Mammary epithelial cell (primary cell): Measurements from ENCODE around the gene THTPA.

Source experiments
- CTCF ChIP-seq, 2 donors: IDR thresholded peaks in 1 of 2; conservative IDR thresholded peaks in 1 of 2; 2 replicates each; pipeline ENCODE4 v1.5.1; 2011 to 2012; ENCODE audit warnings: inconsistent platforms in 2 of 2, low read length in 2 of 2, mild to moderate bottlenecking in 2 of 2, control low read depth in 1 of 2, low read depth in 1 of 2; ENCODE audit not compliant: insufficient read depth in 1 of 2; ENCODE audit errors: extremely low read depth in 1 of 2
- EZH2 ChIP-seq: IDR thresholded peaks from 2 replicates; pipeline ENCODE4 v1.6.1; 2012; ENCODE audit warnings: low read length, inconsistent platforms, borderline replicate concordance

GRCh38 chr14:23559010-23559925, 3.2 kb downstream of the THTPA start:
- TF ChIP-seq CTCF (conservative IDR thresholded peaks at IDR 0.05 in 1 of 2, IDR thresholded peaks at IDR 0.05 in 1 of 2; ENCODE audit: extremely low read depth in 1 of 2, insufficient read depth in 1 of 2, low read depth in 1 of 2, low read length in 2 of 2) = peak; percentile 90 to 97
- TF ChIP-seq EZH2 = no peak
